ENCODE measurements around the gene ALDH3B1.
A peak's percentile ranks its signal among the peaks of the same experiment; 100 is the strongest.

Gene ALDH3B1

GRCh38 chr11:67997475-67997921, 12.6 kb upstream of the ALDH3B1 start:
- DNase-seq (ENCODE audit: low spot score) = no peak

- no peak for DNase-seq (ENCODE audit: low spot score)
Observed at GRCh38 chr11:67998150-67999045, 11.7 kb upstream of the ALDH3B1 start.

GRCh38 chr11:67999201-67999629, 10.9 kb upstream of the ALDH3B1 start:
- DNase-seq (ENCODE audit: low spot score) = no peak

GRCh38 chr11:67999704-68000103, 10.4 kb upstream of the ALDH3B1 start:
- no peak for DNase-seq (ENCODE audit: low spot score)

GRCh38 chr11:68002575-68002937, 7.6 kb upstream of the ALDH3B1 start:
- DNase-seq (ENCODE audit: low spot score) = no peak

GRCh38 chr11:68002938-68003845, 6.9 kb upstream of the ALDH3B1 start:
- peak; percentile 36 for DNase-seq (ENCODE audit: low spot score)

GRCh38 chr11:68003846-68004550, 6.1 kb upstream of the ALDH3B1 start, which contains the start of gene UNC93B1:
UNC93B1 (minus strand) TSS chr11:68004097; CDS start chr11:68004043, 54 bp downstream.
- peak; percentile 92 for DNase-seq (ENCODE audit: low spot score)

- no peak for DNase-seq (ENCODE audit: low spot score)
Observed at GRCh38 chr11:68004551-68005335, 5.4 kb upstream of the ALDH3B1 start.

- no peak for DNase-seq (ENCODE audit: low spot score)
Observed at GRCh38 chr11:68006606-68007166, 3.4 kb upstream of the ALDH3B1 start.

- no peak for DNase-seq (ENCODE audit: low spot score)
Observed at GRCh38 chr11:68007498-68008380, 2.4 kb upstream of the ALDH3B1 start.

- DNase-seq (ENCODE audit: low spot score) = no peak
Observed at GRCh38 chr11:68008381-68009337, 1.5 kb upstream of the ALDH3B1 start.

GRCh38 chr11:68009391-68010089, 587 bp upstream of the ALDH3B1 start:
- DNase-seq (ENCODE audit: low spot score) = no peak

GRCh38 chr11:68011051-68011943, 1.2 kb downstream of the ALDH3B1 start:
- no peak for DNase-seq (ENCODE audit: low spot score)

- DNase-seq (ENCODE audit: low spot score) = no peak
Observed at GRCh38 chr11:68012044-68012842, 2.1 kb downstream of the ALDH3B1 start.

- peak; percentile 92 for DNase-seq (ENCODE audit: low spot score)
Observed at GRCh38 chr11:68012843-68013610, 2.9 kb downstream of the ALDH3B1 start.
